Measurements from ENCODE around the gene THPO.

Gene THPO

GRCh38 chr3:184384342-184384741 is 6.3 kb upstream of the THPO start:
- DNase-seq: no peak

DNA sequence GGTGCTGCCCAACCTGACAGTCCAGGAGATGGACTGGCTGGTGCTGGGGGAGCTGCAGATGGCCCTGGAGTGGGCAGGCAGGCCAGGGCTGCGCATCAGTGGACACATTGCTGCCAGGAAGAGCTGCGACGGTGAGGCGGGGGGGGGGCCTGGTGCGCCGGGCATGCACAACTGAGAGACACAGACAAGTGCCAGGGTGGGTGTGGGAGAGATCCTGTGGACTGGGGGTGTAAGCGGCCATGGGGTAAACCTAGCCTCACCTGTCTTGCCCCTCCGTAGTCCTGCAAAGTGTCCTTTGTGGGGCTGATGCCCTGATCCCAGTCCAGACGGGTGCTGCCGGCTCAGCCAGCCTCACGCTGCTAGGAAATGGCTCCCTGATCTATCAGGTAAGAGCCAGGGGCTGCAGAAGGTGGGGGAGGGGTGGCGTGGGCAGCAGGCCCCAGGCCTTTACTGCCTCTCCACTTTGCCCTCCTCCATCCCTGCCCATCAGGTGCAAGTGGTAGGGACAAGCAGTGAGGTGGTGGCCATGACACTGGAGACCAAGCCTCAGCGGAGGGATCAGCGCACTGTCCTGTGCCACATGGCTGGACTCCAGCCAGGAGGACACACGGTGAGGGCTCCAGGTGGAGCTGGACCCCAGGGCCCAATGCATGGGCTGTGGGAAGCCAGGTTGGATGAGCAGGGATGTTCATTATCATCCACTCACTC is 5.2 kb upstream of the THPO start:
- DNase-seq: no peak

GRCh38 chr3:184382326-184383032 is 4.5 kb upstream of the THPO start:
- no peak for DNase-seq

- no peak for DNase-seq
These were observed 3.5 kb upstream of the THPO start for GRCh38 chr3:184381261-184382224.

GRCh38 chr3:184380627-184381260 is 2.7 kb upstream of the THPO start:
- no peak for DNase-seq

DNA sequence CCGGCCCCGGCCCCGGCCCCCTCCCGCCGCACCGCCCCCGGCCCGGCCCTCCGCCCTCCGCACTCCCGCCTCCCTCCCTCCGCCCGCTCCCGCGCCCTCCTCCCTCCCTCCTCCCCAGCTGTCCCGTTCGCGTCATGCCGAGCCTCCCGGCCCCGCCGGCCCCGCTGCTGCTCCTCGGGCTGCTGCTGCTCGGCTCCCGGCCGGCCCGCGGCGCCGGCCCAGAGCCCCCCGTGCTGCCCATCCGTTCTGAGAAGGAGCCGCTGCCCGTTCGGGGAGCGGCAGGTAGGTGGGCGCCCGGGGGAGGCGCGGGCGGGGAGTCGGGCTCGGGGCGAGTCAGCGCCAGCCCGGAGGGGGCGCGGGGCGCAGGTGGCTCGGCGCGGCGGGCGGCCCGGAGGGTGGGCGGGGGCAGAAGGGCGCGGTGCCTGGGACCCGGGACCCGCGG is 2.2 kb upstream of the THPO start:
- DNase-seq: peak; percentile 29

DNA sequence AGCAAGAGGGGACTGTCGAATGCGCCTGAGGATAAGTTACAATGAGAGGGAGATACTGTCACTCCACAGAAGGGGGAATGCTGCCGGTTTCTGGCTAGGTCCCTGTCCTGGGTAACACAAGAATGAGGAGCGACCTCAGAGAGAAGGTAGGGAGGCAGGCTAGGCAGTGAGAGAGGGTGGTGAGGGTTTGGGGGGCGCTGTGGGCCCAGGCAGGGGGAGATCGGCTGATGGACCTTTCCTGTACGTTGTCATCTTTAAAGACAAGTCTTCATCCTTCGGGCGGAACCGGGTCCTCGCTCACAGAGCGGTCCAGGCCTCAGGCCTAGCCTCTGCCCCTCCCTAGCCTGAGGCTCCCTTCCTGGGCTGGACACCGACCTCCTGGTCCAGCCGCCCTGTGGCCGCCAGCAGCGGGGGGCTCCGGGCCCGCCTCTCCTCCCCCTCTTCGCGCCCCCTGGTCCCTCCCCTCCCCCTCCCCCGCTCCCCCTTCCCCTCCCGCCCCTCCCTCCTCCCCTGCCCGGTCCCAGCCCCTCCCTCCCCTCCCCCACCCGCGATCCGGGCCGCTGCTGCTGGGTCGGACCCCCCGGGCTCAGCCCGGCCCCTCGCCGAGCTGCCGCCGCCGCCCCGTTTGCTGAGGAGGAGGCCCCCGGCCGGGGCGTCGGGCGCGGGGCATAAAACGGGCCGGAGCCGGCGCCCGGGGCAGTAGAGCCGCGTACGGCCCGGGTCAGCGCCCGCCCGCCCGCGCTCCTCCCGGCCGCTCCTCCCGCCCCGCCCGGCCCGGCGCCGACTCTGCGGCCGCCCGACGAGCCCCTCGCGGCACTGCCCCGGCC is 1.6 kb upstream of the THPO start, which contains the start of gene CHRD:
Gene CHRD, plus strand, starts transcription at position 697 of the 827 bp plus-strand sequence. CDS start 265 bp downstream, outside the sequence.
- DNase-seq: no peak

DNA sequence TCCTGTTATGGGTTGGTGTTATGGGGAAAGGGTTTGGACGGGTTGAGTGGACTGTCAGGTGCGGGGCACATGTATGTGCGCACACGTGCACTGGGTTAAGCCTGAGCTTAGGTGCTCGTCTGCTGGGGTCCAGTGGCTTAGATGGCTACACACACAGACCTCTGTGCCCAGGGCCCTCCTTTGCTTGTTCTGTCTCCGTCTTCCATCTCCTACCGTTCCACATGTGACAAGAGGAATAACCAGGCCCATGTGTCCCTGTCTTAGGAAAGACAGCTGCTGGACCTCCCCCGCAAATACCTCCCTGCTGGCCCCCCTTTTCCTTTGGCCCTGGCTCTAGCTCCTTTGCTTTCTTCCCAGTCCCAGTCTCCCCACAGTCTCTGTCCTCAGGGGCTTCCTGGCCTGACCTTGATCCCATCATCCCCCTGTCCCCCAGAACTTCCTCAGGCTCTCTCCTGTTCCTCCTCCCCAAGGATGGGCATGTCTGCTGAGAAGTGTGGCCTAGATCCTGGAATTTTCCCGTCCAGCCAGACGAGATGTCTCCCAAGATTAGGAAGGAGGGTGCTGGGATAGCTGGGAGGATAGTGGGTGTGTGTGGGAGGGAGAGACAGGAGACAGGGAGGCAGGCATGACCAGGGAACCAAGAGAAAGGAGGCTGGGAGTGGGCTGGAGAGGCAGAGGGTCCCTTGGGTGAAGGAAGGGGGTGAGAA is 797 bp upstream of the THPO start:
- no peak for DNase-seq

GRCh38 chr3:184377374-184377773 is 633 bp downstream of the THPO start:
- DNase-seq: no peak

- no peak for DNase-seq
These were observed 2.1 kb downstream of the THPO start for GRCh38 chr3:184375747-184376461.

GRCh38 chr3:184373422-184373821 is 4.6 kb downstream of the THPO start:
- peak; percentile 12 for DNase-seq

- DNase-seq: no peak
These were observed 5.1 kb downstream of the THPO start for GRCh38 chr3:184372911-184373310.

DNA sequence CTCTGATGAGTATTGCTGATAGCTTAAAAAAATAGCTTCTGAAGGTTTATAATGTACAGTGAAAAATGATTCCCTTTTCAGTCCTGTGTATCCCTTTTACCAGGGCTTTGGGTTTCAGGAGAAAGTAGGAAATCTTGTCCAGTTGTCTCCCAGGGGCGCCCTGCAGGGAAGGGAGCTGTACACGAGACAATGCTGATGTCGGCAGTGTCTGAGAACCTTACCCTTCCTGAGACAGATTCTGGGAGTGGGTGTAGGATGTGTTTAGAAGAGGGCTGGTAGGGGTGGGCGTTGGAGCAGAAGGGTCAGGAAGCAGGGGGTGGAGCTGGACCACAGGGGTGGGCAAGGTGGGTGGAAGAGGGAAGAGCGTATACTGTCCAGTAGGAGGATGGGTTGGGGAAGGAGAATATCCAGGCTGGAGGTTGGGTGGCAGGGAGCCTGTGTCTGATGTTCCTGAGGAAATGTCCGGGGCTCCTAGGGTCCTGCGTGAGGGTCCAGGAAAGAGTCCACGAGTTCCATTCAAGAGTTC is 5.6 kb downstream of the THPO start:
- no peak for DNase-seq

DNA sequence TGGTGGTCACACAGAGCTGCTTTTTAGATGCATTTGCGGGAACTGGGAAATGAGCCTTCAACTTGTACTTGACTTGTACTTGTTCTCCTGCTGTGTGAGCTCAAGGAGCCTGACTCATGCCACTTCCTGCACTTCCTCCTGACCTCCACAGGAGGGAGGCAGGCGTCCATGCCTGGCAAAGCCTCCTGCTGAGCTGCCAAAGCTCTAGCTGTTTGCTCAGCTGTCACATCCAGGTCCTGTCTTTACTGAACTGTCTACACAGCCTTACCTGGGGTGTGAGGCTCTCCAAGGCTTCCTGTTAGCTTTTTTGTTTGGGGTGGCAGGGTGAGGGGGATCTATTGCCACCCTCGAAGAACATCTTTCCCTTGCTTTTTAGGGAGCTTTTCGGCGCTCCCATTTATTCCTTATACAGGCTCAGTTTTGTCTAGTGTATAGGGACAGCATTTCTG is 6.4 kb downstream of the THPO start:
- DNase-seq: peak; percentile 86

DNA sequence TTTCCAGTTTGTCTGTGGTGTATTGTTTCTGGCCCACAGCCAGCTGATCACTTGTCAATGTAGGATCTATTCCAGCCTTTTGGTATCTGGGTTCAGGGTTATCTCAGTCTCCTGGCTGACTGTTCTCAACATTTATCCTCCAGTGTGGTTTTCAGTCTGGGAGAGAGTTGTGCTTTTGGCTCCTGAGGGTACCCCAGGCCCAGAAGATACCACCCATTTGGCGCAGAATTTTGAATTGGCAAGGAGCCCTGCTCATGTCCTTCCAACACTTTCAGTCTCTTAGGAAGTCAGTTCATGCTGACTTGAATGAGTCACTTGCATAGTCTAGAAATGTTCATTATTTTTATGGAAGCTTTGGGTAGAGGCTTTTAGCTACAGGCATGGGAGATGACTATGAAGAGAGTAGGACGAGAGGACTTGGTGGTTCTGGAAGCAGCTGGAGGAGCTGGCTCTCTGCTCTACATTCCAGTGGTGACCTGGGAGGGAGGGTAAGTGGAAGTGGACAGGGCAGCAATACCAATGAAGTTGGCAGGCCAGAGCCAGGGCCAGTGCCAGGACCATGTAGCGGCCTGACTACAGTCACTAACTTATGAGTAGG is 9.3 kb downstream of the THPO start:
- peak; percentile 72 for DNase-seq

- no peak for DNase-seq
These were observed 9.9 kb downstream of the THPO start for GRCh38 chr3:184368116-184368515.

DNA sequence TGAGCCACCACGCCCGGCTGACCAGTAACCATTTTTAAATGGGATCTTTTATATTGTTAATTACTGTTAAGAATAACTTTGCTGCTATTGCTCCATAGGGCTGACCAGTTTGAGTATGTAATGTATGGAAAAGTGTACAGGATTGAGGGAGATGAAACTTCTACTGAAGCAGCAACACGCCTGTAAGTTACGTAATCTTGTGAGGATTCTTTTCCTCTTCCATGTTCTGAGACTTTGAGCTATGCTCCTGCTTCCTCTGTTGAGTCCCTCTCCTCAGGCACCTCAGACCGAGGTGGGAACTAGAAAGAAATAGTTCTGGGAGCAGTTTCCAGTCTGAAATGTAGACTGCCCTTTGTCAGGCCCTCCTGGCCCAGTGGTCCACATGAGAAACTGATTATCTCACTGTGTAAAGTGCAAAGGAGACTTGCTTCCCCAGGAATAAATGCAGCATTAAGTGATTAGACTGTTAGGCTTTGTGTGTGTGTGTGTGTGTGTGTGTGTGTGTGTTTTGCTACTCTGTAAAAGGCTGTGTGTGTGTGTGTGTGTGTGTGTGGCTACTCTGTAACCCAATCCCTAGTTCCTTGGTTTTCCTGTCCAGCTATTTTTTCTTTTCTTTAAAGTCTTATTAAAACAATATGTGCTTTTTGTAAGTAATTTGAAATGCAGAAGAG is 11.3 kb downstream of the THPO start:
- DNase-seq: peak; percentile 59

DNA sequence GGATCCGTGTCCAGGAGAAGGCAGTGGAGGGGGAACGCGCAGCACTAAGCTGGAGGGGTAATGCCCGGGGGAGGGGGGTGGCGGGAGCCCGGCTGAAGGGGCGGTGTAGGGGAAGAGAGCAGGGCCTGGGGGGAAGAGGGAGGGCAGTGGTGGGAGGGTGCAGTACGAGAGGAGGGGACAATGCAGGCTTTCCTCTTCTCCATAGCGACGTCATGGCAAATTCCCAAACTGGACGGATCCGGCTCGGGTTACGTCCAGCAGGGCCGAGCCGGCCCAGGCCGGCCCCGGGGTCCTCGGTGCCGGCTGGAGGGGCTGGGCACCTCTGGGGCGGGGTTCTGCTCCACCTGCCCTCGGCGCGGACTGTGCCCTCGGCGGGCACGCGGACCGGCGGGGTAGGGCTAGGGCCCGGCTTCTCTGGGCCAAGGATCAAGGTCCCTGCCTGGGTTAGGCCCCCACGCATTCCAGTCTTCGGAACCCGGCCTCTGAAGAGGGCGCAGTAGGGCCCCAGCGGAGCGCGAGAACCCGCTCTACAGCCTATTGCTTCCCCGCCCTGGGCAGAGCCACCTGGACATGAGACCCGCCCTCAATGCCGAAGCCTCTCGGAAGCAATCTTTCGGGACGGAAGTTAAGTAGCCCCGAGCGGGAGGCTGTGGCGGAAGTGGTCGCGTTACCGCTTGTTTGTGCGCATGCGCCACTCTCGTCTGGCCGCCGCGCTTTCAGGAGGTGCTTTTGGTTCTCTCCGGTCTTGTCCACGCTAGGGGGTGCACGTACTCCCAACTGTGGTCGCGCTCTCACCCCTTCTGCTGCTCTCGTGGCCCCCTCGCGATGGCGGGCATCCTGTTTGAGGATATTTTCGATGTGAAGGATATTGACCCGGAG is 15.1 kb downstream of the THPO start:
- DNase-seq: peak; percentile 98

All from fibroblast of upper back skin (primary cell).